A673 (cell line): Measurements from ENCODE around the gene ZNF100.
"Not testable (repeated sequence)": the region's sequence is repeated elsewhere in the genome, so short reads cannot be mapped to it uniquely, and the experiment has no call there.

Source experiments
- EZH2 ChIP-seq: fragments of 200-600 bp; sonication (generic); IDR thresholded peaks from 2 replicates; pipeline ENCODE4 v1.6.1; 2017; ENCODE audit warnings: borderline replicate concordance, low read depth, mild to moderate bottlenecking, mixed read lengths, antibody characterized with exemption, low read length; ENCODE audit not compliant: poor library complexity, severe bottlenecking
- TF ChIP-seq, protein P1 (sequence below): fragments of 300-800, 200-600 bp; sonication (generic); conservative IDR thresholded peaks from 2 replicates; pipeline ENCODE4 v1.5.1; 2017; ENCODE audit warnings: low read depth, mild to moderate bottlenecking, antibody characterized with exemption, low read length, moderate library complexity, mixed read lengths

DNA sequence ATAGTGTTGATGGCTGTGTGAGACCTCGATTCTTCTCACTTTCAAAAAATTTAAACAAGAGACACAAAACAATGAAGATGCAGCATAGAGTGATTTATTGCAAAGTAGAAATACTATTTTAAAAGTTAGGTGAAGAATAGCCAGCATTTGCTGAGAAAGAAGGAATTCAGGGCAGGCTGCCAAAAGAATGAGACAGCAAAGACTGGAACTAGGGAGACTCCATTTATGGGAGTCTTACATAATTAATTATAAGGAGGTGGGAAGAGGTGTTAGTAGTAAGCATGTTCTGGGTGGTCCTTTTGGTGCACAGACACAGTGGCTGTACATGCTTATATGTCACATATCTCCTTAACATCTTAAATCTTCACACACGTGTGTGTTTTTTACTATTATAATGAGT is 93.9 kb downstream of the ZNF100 start:
- TF ChIP-seq, protein P1, sequence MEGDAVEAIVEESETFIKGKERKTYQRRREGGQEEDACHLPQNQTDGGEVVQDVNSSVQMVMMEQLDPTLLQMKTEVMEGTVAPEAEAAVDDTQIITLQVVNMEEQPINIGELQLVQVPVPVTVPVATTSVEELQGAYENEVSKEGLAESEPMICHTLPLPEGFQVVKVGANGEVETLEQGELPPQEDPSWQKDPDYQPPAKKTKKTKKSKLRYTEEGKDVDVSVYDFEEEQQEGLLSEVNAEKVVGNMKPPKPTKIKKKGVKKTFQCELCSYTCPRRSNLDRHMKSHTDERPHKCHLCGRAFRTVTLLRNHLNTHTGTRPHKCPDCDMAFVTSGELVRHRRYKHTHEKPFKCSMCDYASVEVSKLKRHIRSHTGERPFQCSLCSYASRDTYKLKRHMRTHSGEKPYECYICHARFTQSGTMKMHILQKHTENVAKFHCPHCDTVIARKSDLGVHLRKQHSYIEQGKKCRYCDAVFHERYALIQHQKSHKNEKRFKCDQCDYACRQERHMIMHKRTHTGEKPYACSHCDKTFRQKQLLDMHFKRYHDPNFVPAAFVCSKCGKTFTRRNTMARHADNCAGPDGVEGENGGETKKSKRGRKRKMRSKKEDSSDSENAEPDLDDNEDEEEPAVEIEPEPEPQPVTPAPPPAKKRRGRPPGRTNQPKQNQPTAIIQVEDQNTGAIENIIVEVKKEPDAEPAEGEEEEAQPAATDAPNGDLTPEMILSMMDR: not testable (repeated sequence)
- not testable (repeated sequence) for TF ChIP-seq EZH2
